ENCODE results near the gene EVL. TPM values are rescaled to one million over a fixed set of nuclear protein-coding genes. Genes with fewer than 3 reads are reported as not detected.
A peak's percentile ranks its signal among the peaks of the same experiment; 100 is the strongest.

Gene EVL
- total and polyA plus RNA-seq, 10 of the 15 experiments (the other 5 are each of a cell fraction or from before 2014, with no cell fraction given), result 11.9 to 341 (median 89.8) TPM

GRCh38 chr14:100192672-100193416, 127.6 kb downstream of the EVL start (continued):
- TF ChIP-seq REST (IDR thresholded peaks at IDR 0.05; ENCODE audit: low read depth, low read length), result no peak
- peak; percentile 73 to 91 (median 80) for TF ChIP-seq CTCF (IDR thresholded peaks at IDR 0.05 in 2 of 3, conservative IDR thresholded peaks at IDR 0.05 in 1 of 3; ENCODE audit: control insufficient read depth in 2 of 3, extremely low read depth in 1 of 3, insufficient read depth in 1 of 3, low read depth in 3 of 3, low read length in 3 of 3)

MicroRNAs within 50 kb of the gene (microRNA counts, 767-probe panel; counts per million panel counts)
- 784 counts per million, percentile 18 among the panel's probes with 10 or more counts for microRNA hsa-miR-151b
- microRNA hsa-miR-342-3p, result 3,927 counts per million, percentile 94 among the panel's probes with 10 or more counts
- 516 counts per million, percentile 8 among the panel's probes with 10 or more counts for microRNA hsa-miR-342-5p

Small RNA genes lying within 50 kb of the gene (microRNA-seq; reads per million reads assigned to microRNA genes)
- 11.5 reads per million, percentile 46 among the genes with 10 or more reads in this experiment for gene MIR151B
- gene MIR342, result 5,777 reads per million, percentile 95 among the genes with 10 or more reads in this experiment

Small RNA genes lying within 50 kb of the gene (small RNA-seq; reads per million reads assigned to genes)
- gene MIR151B (2.1 reads per million, percentile 64 among the genes with 10 or more reads in this experiment), gene MIR342 (215 reads per million, percentile 99 among the genes with 10 or more reads in this experiment)

Other genes with a start within 250 kb of the EVL start
- gene DEGS2, start 94.2 kb downstream of the EVL start, total RNA-seq (2014; rRNA removed), result 0.87 and 1.1 TPM in 2 replicates
- gene DEGS2, start 94.2 kb downstream of the EVL start, total RNA-seq (2014; rRNA removed; fragmentation: Illumina TruSeq; extraction: Trizol), result 0.05 and 0.45 TPM in 2 replicates
- gene DEGS2, start 94.2 kb downstream of the EVL start, total RNA-seq (2021), result 1.8 and 2.5 TPM in 2 replicates
- 0.07 TPM in 1 of 2 replicates, not detected in the other for gene DEGS2, start 94.2 kb downstream of the EVL start, polyA plus RNA-seq (2011; rRNA removed)
- 0.01 and 0.03 TPM in 2 replicates for gene DEGS2, start 94.2 kb downstream of the EVL start, polyA plus RNA-seq (2014; fragmentation: Illumina TruSeq; extraction: Trizol)
- gene DEGS2, start 94.2 kb downstream of the EVL start, polyA plus RNA-seq (2014; fragmentation: Nextera tagmentation; extraction: Ambion mirVana), result under 1 TPM in 1 of 2 experiments, not detected in 1; 0.62 TPM
- gene DEGS2, start 94.2 kb downstream of the EVL start, polyA plus RNA-seq (2014; rRNA removed), result 0.26 and 0.66 TPM in 2 replicates
- gene DEGS2, start 94.2 kb downstream of the EVL start, polyA plus RNA-seq (2016; fragmentation: Nextera tagmentation; extraction: Ambion mirVana), result under 1 TPM; 0.06 to 0.52 TPM
- 34.2 and 35.3 TPM in 2 replicates for gene YY1, start 173.7 kb downstream of the EVL start, total RNA-seq (2014; rRNA removed)
- gene YY1, start 173.7 kb downstream of the EVL start, total RNA-seq (2014; rRNA removed; fragmentation: Illumina TruSeq; extraction: Trizol), result 42.7 and 44.8 TPM in 2 replicates
- gene YY1, start 173.7 kb downstream of the EVL start, total RNA-seq (2021), result 74.0 and 77.2 TPM in 2 replicates
- 52.0 and 75.3 TPM in 2 replicates for gene YY1, start 173.7 kb downstream of the EVL start, polyA plus RNA-seq (2011; rRNA removed)
- 49.4 and 58.5 TPM in 2 replicates for gene YY1, start 173.7 kb downstream of the EVL start, polyA plus RNA-seq (2014; fragmentation: Illumina TruSeq; extraction: Trizol)
- 10 to 100 TPM; 23.7 to 46.4 TPM for gene YY1, start 173.7 kb downstream of the EVL start, polyA plus RNA-seq (2014; fragmentation: Nextera tagmentation; extraction: Ambion mirVana)
- gene YY1, start 173.7 kb downstream of the EVL start, polyA plus RNA-seq (2014; rRNA removed), result 23.5 and 24.4 TPM in 2 replicates
- gene YY1, start 173.7 kb downstream of the EVL start, polyA plus RNA-seq (2016; fragmentation: Nextera tagmentation; extraction: Ambion mirVana), result 10 to 100 TPM; 32.7 to 35.0 TPM
- 10.3 and 12.1 TPM in 2 replicates for gene SLC25A29, start 241.0 kb downstream of the EVL start, total RNA-seq (2014; rRNA removed)
- gene SLC25A29, start 241.0 kb downstream of the EVL start, total RNA-seq (2014; rRNA removed; fragmentation: Illumina TruSeq; extraction: Trizol), result 3.3 and 3.6 TPM in 2 replicates
- 11.6 and 12.3 TPM in 2 replicates for gene SLC25A29, start 241.0 kb downstream of the EVL start, total RNA-seq (2021)
- 6.2 and 11.5 TPM in 2 replicates for gene SLC25A29, start 241.0 kb downstream of the EVL start, polyA plus RNA-seq (2011; rRNA removed)
- 2.0 and 3.4 TPM in 2 replicates for gene SLC25A29, start 241.0 kb downstream of the EVL start, polyA plus RNA-seq (2014; fragmentation: Illumina TruSeq; extraction: Trizol)
- gene SLC25A29, start 241.0 kb downstream of the EVL start, polyA plus RNA-seq (2014; fragmentation: Nextera tagmentation; extraction: Ambion mirVana), result under 1 TPM in 1 of 2 experiments, not detected in 1; 0.42 TPM
- 13.3 and 15.9 TPM in 2 replicates for gene SLC25A29, start 241.0 kb downstream of the EVL start, polyA plus RNA-seq (2014; rRNA removed)
- gene SLC25A29, start 241.0 kb downstream of the EVL start, polyA plus RNA-seq (2016; fragmentation: Nextera tagmentation; extraction: Ambion mirVana), result 1 to 10 TPM; 4.0 TPM

Measured in GM12878 (cell line).